GM23248 (cell line): ENCODE measurements around the gene TBK1.

Experiments used
- EZH2 ChIP-seq: fragments of 200-600 bp; sonication (generic); IDR thresholded peaks from 2 replicates; pipeline ENCODE4 v1.6.1; 2018; ENCODE audit warnings: antibody characterized with exemption, mild to moderate bottlenecking; ENCODE audit not compliant: insufficient read depth, poor library complexity, severe bottlenecking
- EZH2phosphoT487 ChIP-seq: fragments of 200-600 bp; sonication (generic); IDR thresholded peaks from 2 replicates; pipeline ENCODE4 v1.6.1; 2018; ENCODE audit warnings: antibody characterized with exemption, moderate library complexity, mild to moderate bottlenecking, low read depth; ENCODE audit not compliant: insufficient read depth

DNA sequence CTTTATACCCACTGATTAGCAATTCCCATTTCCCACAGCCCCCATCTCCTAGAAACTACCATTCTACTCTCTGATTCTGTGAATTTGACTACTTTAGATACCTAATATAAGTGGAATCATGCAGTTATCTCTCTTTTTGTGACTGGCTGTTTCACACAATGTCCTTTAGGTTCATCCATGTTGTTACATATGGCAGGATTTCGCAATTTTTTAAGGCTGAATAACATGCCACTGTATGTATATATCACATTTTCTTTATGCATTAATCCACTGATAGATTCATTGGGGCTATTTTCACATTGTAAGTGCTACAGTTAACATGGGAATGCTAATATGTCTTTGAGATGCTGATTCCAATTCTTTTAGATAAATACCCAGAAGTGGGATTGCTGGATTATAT is 11.8 kb upstream of the TBK1 start:
- no peak for TF ChIP-seq EZH2
- TF ChIP-seq EZH2phosphoT487, result no peak
